ENCODE measurements around the gene CCNA1.

Gene CCNA1

DNA sequence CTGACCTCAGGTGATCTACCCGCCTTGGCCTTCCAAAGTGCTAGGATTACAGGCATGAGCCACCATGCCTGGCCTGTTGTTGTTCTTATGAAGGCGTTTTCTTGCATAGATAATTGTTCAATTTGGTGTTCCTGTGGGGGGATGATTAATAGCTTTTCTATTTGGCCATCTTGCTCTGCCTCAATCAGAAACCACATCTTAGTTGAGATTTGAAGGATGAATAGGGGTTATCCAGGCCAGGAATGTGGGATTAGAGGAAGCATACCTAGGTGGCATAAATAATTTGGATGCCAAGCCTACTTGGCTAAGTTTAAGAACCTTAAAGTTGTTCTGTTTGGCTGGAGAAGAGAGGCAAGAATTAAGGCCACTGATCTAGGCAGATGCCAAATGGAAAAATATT is 44.4 kb downstream of the CCNA1 start:
- no peak overlapping the region for H3K4me3 ChIP-seq (ENCODE audit: control insufficient read depth, low read depth, low read length)
- TF ChIP-seq CTCF (conservative IDR thresholded peaks at IDR 0.05; ENCODE audit: control insufficient read depth, insufficient read depth, low read depth, low read length), result no peak
- DNase-seq (ENCODE audit: low read depth), result no peak

- no peak overlapping the region for H3K4me3 ChIP-seq (ENCODE audit: control insufficient read depth, low read depth, low read length)
- no peak for TF ChIP-seq CTCF (conservative IDR thresholded peaks at IDR 0.05; ENCODE audit: control insufficient read depth, insufficient read depth, low read depth, low read length)
- no peak for DNase-seq (ENCODE audit: low read depth)
These were observed 48.6 kb downstream of the CCNA1 start for GRCh38 chr13:36480726-36481427.

DNA sequence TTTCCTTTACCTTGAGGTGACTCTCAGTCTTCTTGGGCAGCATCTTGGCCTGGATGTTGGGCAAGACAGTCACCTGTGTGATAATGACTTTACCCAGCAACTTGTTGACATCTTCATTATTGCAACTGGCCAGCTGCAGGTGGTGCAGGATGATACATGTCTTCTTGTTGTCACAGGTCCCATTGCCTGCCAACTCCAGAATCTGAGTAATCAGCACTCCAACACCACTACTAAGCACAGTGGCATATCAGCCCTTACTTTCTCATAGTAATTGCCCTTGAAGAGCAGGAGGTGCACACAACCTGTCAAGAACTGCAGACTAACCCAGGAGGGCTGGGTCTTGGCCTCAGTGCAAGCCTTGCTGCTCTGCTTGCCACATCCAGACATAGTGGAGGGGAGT is 57.8 kb downstream of the CCNA1 start:
- no peak for TF ChIP-seq CTCF (conservative IDR thresholded peaks at IDR 0.05; ENCODE audit: control insufficient read depth, insufficient read depth, low read depth, low read length)
- no peak overlapping the region for H3K4me3 ChIP-seq (ENCODE audit: control insufficient read depth, low read depth, low read length)
- no peak for DNase-seq (ENCODE audit: low read depth)

All from fibroblast of mammary gland (primary cell).